ENCODE measurements around the gene ITIH2.
"Not testable (repeated sequence)": the region's sequence is repeated elsewhere in the genome, so short reads cannot be mapped to it uniquely, and the experiment has no call there.

Gene ITIH2, protein sequence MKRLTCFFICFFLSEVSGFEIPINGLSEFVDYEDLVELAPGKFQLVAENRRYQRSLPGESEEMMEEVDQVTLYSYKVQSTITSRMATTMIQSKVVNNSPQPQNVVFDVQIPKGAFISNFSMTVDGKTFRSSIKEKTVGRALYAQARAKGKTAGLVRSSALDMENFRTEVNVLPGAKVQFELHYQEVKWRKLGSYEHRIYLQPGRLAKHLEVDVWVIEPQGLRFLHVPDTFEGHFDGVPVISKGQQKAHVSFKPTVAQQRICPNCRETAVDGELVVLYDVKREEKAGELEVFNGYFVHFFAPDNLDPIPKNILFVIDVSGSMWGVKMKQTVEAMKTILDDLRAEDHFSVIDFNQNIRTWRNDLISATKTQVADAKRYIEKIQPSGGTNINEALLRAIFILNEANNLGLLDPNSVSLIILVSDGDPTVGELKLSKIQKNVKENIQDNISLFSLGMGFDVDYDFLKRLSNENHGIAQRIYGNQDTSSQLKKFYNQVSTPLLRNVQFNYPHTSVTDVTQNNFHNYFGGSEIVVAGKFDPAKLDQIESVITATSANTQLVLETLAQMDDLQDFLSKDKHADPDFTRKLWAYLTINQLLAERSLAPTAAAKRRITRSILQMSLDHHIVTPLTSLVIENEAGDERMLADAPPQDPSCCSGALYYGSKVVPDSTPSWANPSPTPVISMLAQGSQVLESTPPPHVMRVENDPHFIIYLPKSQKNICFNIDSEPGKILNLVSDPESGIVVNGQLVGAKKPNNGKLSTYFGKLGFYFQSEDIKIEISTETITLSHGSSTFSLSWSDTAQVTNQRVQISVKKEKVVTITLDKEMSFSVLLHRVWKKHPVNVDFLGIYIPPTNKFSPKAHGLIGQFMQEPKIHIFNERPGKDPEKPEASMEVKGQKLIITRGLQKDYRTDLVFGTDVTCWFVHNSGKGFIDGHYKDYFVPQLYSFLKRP

GRCh38 chr10:7703140-7703539 is at the start of gene ITIH2:
TSS of gene ITIH2 (plus strand) at chr10:7703316. CDS start at chr10:7703435, 119 bp downstream.
- DNase-seq: no peak
- intact Hi-C loops (cut with DNase I): no loop called here

- intact Hi-C loops (cut with DNase I); DNase-seq: not testable (repeated sequence)
These were observed 46.0 kb upstream of the ITIH2 start for GRCh38 chr10:7657079-7657478.

DNA sequence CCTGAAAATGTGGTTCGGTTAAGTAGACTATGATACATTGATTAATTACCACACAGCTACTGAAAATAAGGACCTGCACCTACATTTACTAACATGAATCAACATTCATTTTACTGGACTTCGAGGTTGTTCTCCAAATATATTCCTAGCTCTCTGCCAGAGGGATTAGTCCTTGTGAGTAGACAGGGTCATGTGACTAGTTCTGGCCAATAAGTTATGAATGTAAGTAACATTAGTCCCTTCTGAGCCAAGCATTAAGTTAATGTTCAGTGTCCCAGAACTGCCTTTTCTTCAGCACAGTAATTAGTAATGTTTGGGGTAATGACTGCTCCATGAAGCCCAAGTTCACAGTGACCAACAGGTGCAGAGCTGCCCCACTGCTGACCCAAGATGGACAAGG is 45.6 kb upstream of the ITIH2 start:
- DNase-seq: no peak
- intact Hi-C loops (cut with DNase I): no loop called here

DNA sequence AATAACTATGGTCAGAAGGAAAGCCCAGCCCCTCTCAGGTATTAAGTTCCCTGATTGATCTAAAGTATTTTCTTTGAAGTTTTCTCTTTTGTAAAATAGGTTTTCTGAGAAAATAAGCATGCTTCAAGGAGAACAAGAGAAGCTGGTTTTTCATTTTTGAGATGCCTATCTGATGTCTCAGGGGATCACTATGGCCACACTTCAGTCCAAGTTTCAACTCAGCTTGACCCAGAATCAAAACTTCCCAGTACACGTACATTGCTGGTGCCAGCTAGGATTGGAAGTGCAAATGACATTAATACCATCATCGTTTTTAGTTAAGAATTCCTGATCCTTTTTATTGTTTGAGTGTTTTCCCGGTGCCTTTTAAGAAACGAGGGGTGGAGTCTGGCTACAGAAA is 43.6 kb upstream of the ITIH2 start:
- DNase-seq: no peak
- intact Hi-C loops (cut with DNase I): no loop called here

DNA sequence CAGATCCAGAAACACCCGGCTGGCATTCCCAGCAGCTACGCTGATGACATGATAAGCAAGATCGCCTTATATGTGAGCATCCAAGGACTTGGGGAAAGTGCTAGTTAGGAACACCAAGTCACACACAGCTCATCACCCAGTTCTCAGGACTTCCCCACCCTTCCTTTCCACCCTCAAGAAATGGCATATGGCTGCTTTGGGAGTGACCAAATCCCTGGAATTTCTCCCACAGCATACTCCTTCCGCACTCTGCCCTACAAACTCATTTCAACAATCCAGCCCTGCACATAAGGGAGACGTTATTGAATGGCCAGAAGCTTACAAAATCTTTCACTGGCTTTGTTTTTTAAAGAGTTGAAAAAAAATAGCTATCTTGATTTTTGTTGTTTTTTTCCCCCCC is 40.6 kb upstream of the ITIH2 start:
- intact Hi-C loops (cut with DNase I): no loop called here
- DNase-seq: no peak

GRCh38 chr10:7664707-7665106 is 38.4 kb upstream of the ITIH2 start:
- intact Hi-C loops (cut with DNase I): no loop called here
- no peak for DNase-seq

- intact Hi-C loops (cut with DNase I): no loop called here
- no peak for DNase-seq
These were observed 37.3 kb upstream of the ITIH2 start for GRCh38 chr10:7665767-7666166.

DNA sequence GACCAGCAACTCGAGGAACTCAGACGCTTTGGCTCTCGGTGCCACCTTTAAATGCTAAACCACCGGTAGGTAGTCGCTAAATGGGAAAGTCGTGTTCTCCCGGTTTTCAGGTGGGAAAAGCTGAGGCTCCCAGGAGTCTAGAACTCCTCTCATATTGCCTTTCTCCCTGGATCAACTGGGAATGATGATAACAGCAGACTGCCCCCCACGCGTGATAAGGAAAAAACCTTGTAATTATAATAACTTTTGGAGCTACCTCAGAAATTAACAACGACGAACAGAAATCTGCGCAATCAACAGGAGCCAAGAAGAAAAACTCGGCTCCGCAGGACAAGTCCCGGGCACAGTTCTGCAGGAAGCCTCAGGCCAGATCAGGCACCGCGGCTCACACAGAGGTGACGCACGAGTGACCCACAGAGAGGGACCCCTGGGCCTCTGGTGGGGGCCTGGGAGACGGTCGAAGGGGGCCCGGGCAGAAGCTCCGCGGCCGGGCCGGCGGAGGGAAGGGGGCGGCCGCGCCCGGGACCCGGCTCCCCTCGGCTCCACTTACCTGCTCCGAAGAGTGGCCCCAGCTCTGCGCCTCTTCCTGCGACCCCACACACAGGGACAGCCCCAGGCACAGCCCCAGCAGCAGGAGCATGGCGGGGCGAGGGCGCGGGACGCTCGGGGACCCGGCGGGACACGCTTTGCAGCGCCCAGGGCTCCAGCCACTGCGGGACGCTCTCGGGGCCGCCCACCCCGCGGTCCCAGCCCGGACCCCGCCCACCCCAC is 36.7 kb upstream of the ITIH2 start, which contains the start of gene ITIH5:
ITIH5 (minus strand) TSS at position 714 of the 771 bp plus-strand sequence; CDS start at position 640, 74 bp downstream.
- intact Hi-C loops (cut with DNase I): no loop called here
- no peak for DNase-seq

GRCh38 chr10:7667262-7668141 is 35.6 kb upstream of the ITIH2 start:
- DNase-seq: no peak
- intact Hi-C loops (cut with DNase I): no loop called here

DNA sequence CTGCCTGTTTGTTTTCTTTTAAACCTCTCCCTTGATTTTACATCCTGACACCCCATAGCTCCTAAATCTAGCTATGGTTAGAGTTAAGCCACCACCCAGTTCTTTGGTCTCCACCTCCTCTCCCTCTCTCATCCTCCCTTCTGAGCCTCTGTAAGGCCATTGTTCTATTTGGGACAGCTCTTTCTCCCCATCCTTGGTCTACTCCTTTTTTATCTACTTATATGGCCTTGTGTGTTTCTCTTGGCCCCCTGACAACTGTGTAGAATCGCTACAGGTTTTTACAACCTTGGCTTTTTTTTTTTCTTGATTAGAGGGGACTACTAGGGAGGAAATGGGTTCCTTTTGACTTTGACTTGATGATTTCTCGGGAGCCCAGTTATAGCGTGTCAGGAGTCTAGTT is 33.0 kb upstream of the ITIH2 start:
- intact Hi-C loops (cut with DNase I): no loop called here
- DNase-seq: no peak

DNA sequence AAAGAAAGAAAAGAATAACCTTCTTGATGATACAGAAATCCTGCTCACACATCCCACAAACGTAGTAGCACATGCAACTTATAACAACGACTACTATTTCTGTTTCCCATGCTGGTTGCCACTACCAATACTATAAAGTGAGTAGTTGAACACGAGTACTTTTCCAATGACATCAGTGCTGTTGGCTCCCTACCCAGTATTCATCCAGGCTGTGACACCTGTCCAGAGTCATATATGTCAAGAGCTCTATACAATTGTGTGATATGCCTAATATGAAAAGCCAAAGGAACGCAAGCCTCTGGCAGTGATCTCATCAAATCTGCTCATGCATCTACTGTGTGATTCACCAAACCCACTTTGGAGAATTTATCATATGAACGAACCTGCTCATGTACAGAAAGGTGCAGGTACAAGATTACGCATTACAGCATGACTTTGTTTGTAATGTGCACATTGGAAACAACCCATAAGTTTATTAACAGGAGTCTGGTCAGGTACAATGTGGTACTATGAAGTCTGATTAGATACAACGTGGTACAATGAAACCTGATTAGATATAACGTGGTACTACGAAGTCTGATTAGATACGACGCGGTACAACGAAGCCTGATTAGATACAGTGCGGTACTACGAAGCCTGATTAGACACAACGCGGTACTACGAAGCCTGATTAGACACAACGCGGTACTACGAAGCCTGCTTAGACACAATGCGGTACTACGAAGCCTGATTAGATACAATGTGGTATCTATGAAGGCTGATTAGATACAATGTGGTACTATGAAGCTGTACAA is 30.6 kb upstream of the ITIH2 start:
- DNase-seq: no peak
- intact Hi-C loops (cut with DNase I): no loop called here

- intact Hi-C loops (cut with DNase I): no loop called here
- no peak for DNase-seq
These were observed 23.9 kb upstream of the ITIH2 start for GRCh38 chr10:7679256-7679655.

GRCh38 chr10:7680078-7680477 is 23.0 kb upstream of the ITIH2 start:
- DNase-seq; intact Hi-C loops (cut with DNase I): not testable (repeated sequence)

- no peak for DNase-seq
- intact Hi-C loops (cut with DNase I): loop anchor here (2.0 kb wide), 1 partner anchor 162 kb away; no protein-coding TSS in a partner anchor
These were observed 16.6 kb upstream of the ITIH2 start for GRCh38 chr10:7686351-7687171.

DNA sequence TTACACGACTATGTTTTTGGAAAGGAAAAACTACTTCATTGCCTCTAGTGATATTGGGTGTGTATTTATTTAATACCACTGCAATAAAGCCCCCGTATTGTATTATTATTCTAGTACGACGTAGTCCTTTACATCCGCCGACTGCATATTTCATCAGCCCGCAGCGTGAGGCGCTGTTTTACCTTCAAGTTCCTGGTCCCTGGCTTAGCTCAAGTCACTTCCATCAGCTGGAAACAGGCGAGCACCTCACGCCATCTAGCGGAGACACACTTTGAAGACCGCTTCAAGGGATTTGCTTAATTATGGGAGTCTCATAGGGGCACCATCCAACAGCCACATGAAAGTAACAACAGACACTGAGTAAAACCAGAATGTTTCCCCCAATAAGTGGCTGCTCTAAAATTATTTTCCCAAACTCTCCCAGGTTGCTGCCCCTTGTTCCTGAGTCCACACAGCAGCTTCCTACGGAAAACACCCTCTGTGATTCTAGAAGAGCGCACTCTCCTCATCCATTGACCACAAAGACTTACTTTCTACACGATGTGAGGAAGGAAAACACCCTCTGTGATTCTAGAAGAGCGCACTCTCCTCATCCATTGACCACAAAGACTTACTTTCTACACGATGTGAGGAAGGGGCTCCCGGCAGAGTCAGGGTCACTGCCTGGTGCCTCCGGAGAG is 15.7 kb upstream of the ITIH2 start:
- intact Hi-C loops (cut with DNase I): loop anchor here (2.0 kb wide), 1 partner anchor 163 kb away; no protein-coding TSS in a partner anchor
- peak; percentile 70 to 93 (median 86) for DNase-seq

DNA sequence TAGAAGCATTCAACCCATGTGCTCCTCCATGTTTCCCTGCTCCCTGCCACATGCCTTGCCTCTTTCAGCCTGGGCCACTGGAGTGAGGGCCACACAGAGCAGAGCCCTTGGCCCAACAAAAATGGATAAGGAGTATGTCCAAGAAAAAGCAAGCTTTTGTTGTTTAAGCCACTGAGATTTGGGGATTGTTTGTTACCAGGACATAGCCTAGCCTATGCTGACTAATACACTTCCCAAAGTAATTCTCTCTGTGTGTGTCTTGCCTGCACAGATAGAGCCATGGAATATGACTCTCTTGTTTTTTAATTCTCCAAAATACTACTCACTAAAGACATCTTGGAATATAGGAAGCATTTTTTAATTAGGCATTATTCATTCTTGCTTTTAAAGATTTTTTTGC is 13.5 kb upstream of the ITIH2 start:
- intact Hi-C loops (cut with DNase I): no loop called here

More for the DNA sequence above, 13.5 kb upstream of the ITIH2 start:
- DNase-seq: no peak

Data from head of caudate nucleus (tissue), 42 donors.